HCT116 (cell line): Measurements from ENCODE around the gene TTLL6.

Source experiments
- CTCF ChIP-seq, 3 experiments: fragments of 200-600 bp in 1 of 3; sonication (generic) in 1 of 3; IDR thresholded peaks in 2 of 3; conservative IDR thresholded peaks in 1 of 3; 2 replicates each; pipeline ENCODE4 v1.5.1; 2012 to 2017; ENCODE audit warnings: low read depth in 2 of 3, low read length in 2 of 3, antibody characterized with exemption in 1 of 3, borderline replicate concordance in 1 of 3, control low read depth in 1 of 3, mild to moderate bottlenecking in 1 of 3, mixed read lengths in 1 of 3, mixed run types in 1 of 3, moderate library complexity in 1 of 3; ENCODE audit not compliant: insufficient read depth in 1 of 3
- EGR1 ChIP-seq: IDR thresholded peaks from 2 replicates; pipeline ENCODE4 v1.6.1; 2012; ENCODE audit warnings: low read depth
- ELF1 ChIP-seq: IDR thresholded peaks from 2 replicates; pipeline ENCODE4 v1.6.1; 2012; ENCODE audit warnings: low read depth, borderline replicate concordance
- EZH2phosphoT487 ChIP-seq: fragments of 200-600 bp; IDR thresholded peaks from 2 replicates; pipeline ENCODE4 v1.6.1; 2018; ENCODE audit warnings: antibody characterized with exemption, borderline replicate concordance
- JUND ChIP-seq: IDR thresholded peaks from 2 replicates; pipeline ENCODE4 v1.6.1; 2012
- POLR2A ChIP-seq: IDR thresholded peaks from 2 replicates; pipeline ENCODE4 v1.7.0; 2011; ENCODE audit warnings: borderline replicate concordance; ENCODE audit not compliant: insufficient read depth, insufficient read length; ENCODE audit errors: extremely low read depth
- POLR2AphosphoS5 ChIP-seq: IDR thresholded peaks from 2 replicates; pipeline ENCODE4 v1.6.1; 2011; ENCODE audit warnings: mild to moderate bottlenecking, low read depth, low read length, moderate library complexity
- SIN3A ChIP-seq: IDR thresholded peaks from 2 replicates; pipeline ENCODE4 v1.6.1; 2012; ENCODE audit warnings: low read depth
- YY1 ChIP-seq: IDR thresholded peaks from 2 replicates; pipeline ENCODE4 v1.6.1; 2011; ENCODE audit warnings: low read length, low read depth, moderate library complexity, mild to moderate bottlenecking; ENCODE audit not compliant: insufficient replicate concordance; ENCODE audit errors: extremely low read depth

- TF ChIP-seq CTCF (IDR thresholded peaks at IDR 0.05 in 2 of 3, conservative IDR thresholded peaks at IDR 0.05 in 1 of 3; ENCODE audit: borderline replicate concordance in 1 of 3, insufficient read depth in 1 of 3, low read depth in 2 of 3, low read length in 2 of 3) (no peak), POLR2AphosphoS5 (no peak), EGR1 (no peak), EZH2phosphoT487 (no peak), POLR2A (no peak), YY1 (no peak), JUND (no peak), ELF1 (no peak), SIN3A (no peak)
Measured at GRCh38 chr17:48799069-48799723, 17.8 kb downstream of the TTLL6 start.
